ENCODE measurements around the gene KRTAP4-7. TPM values are rescaled to one million over a fixed set of nuclear protein-coding genes. Genes with fewer than 3 reads are reported as not detected.
"Not testable (repeated sequence)": the region's sequence is repeated elsewhere in the genome, so short reads cannot be mapped to it uniquely, and the experiment has no call there.

Gene KRTAP4-7
- total RNA-seq, 4 donors from 2014 or later: 0.54 to 73.1 (median 2.4) TPM; not detected in 1

DNA sequence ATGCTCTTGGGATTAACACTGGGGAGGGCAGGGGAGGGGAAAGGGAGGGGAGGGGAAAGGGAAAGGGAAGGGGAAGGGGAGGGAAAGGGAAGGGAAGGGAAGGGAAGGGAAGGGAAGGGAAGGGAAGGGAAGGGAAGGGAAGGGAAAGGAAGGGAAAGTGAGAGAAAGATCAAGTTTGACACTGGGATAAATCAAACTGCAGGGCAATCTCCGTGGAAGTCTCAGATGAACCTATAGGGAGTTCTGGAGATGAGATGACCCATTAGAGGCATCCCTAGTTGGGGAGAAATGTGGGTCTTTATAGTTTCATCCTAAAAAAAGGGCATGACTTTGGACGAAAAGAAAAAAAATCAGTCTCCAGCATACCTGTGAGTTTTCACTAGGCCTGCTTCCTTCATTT lies 37.8 kb downstream of the KRTAP4-7 start:
- DNase-seq (ENCODE audit: low spot score in 2 of 2): no peak
- WGBS, 2 donors: 85 to 93% methylated on average over 2 of the region's 2 CpGs
- H3K4me3 ChIP-seq (ENCODE audit: low read depth, poor library complexity, severe bottlenecking): no peak overlapping the region
- TF ChIP-seq POLR2A (IDR thresholded peaks at IDR 0.05): no peak
- TF ChIP-seq, protein P1, sequence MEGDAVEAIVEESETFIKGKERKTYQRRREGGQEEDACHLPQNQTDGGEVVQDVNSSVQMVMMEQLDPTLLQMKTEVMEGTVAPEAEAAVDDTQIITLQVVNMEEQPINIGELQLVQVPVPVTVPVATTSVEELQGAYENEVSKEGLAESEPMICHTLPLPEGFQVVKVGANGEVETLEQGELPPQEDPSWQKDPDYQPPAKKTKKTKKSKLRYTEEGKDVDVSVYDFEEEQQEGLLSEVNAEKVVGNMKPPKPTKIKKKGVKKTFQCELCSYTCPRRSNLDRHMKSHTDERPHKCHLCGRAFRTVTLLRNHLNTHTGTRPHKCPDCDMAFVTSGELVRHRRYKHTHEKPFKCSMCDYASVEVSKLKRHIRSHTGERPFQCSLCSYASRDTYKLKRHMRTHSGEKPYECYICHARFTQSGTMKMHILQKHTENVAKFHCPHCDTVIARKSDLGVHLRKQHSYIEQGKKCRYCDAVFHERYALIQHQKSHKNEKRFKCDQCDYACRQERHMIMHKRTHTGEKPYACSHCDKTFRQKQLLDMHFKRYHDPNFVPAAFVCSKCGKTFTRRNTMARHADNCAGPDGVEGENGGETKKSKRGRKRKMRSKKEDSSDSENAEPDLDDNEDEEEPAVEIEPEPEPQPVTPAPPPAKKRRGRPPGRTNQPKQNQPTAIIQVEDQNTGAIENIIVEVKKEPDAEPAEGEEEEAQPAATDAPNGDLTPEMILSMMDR (IDR thresholded peaks at IDR 0.05): no peak
- intact Hi-C loops (cut with DNase I; ENCODE audit: low total_unique reads): no loop called here

DNA sequence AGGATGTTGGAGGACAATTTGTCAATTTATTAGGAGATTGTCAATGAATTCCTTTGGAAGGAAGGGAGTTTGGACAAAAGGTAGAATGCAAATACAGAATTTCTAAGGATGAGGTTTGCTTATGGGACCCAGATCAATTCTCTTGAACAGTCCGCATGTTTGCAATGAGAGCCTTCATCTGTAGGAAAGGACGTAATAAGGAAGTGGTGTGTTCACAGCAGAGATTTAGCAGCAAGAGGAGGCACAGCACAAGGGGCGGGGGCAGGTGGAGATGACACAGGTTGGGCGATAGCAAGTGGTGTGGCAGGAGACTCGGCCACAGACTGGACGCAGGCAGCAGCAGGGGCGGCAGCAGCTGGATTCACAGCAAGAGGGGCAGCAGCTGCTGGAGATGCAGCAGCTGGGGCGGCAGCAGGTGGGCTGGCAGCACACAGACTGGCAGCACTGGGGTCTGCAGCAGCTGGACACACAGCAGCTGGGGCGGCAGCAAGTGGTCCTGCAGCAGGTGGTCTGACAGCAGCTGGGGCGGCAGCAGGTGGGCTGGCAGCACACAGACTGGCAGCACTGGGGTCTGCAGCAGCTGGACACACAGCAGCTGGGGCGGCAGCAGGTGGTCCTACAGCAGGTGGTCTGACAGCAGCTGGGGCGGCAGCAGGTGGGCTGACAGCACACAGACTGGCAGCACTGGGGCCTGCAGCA lies 39.5 kb downstream of the KRTAP4-7 start:
- intact Hi-C loops (cut with DNase I; ENCODE audit: low total_unique reads); DNase-seq (ENCODE audit: low spot score in 2 of 2); H3K4me3 ChIP-seq (ENCODE audit: low read depth, poor library complexity, severe bottlenecking): not testable (repeated sequence)
- 90 to 91% methylated on average over 8 to 12 of the region's 12 CpGs for WGBS, 2 donors

DNA sequence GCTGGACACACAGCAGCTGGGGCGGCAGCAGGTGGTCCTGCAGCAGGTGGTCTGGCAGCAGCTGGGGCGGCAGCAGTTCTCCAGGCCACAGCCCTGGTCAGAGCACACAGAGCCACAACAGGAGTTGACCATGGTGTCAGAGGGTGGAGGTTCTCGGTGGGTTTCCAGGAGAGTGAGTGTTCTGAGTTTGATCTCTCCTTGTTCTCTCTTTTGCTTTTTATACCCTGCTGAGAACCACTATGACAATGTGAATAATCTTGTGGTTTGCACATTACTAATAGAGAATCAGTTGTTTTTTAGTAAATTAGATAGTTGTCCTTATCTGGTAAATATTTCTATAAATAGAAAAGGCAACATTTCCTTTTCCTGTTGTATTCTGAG lies 40.0 kb downstream of the KRTAP4-7 start, which contains the start of gene KRTAP4-12:
KRTAP4-12 (minus strand) TSS at position 192 of the 381 bp plus-strand sequence; CDS start at position 132, 60 bp downstream.
- H3K4me3 ChIP-seq (ENCODE audit: low read depth, poor library complexity, severe bottlenecking); intact Hi-C loops (cut with DNase I; ENCODE audit: low total_unique reads); DNase-seq (ENCODE audit: low spot score in 2 of 2): not testable (repeated sequence)
- 76 to 91% methylated on average over 3 of the region's 3 CpGs for WGBS, 2 donors

DNA sequence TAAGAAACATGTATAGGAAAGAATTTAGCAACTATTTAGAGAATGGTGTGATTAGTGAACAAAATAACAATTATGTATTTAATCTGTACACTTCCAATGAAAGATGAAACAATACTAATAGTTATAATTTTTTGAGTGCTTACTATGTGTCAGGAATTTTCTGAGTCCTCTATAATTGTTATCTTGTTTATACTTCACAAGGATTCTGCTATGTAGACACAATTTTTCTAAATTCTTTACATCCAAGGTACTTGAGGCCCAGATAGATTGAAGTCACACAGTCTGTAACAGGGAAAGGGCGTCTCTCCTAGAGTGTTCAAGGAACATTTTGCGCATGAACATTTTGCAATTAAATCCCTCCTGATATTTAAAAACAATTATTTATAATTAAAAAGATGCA lies 41.1 kb downstream of the KRTAP4-7 start:
- TF ChIP-seq, protein P1 (IDR thresholded peaks at IDR 0.05): no peak
- no peak for TF ChIP-seq POLR2A (IDR thresholded peaks at IDR 0.05)
- 91 to 97% methylated on average over 2 of the region's 2 CpGs for WGBS, 2 donors
- no peak for DNase-seq (ENCODE audit: low spot score in 2 of 2)
- intact Hi-C loops (cut with DNase I; ENCODE audit: low total_unique reads): no loop called here
- H3K4me3 ChIP-seq (ENCODE audit: low read depth, poor library complexity, severe bottlenecking): no peak overlapping the region

DNA sequence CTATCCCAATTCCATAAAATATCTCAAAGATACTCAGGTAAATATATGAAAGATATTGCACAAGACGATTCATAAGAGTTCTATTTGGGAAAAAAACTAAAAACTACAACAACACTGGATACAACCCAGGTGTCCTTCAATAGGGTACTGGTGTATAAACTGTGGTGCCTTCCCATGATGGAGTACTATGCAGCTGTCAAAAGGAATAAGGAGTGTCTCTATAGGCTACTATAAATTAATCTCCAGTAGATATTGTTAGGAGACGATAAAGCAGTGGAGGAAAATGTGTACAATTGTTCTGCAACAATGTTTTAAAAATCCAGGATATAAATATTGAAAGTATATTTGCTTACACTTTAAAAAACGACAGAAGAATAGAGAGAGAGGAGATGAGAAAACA lies 42.5 kb downstream of the KRTAP4-7 start:
- no peak overlapping the region for H3K4me3 ChIP-seq (ENCODE audit: low read depth, poor library complexity, severe bottlenecking)
- no peak for TF ChIP-seq POLR2A (IDR thresholded peaks at IDR 0.05)
- 81 to 84% methylated on average over 3 of the region's 3 CpGs for WGBS, 2 donors
- no peak for DNase-seq (ENCODE audit: low spot score in 2 of 2)
- intact Hi-C loops (cut with DNase I; ENCODE audit: low total_unique reads): no loop called here

DNA sequence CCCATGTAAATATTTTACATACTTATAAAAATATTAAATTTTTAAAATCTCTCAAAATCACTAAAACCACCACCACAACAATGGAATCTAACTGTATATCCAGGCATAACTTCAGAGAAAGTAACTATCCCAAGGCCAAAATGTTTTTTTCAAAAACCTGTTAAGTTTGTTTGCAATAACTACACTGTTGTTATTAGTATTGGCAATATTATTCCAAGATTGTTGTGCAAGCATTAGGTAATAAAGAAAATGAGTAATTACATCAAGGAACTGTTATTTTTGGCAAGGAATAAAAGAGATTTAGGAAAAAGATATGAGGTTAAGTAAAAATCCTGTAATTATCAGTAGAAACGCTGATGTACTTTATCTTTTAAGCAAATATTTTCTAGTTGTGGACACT lies 43.4 kb downstream of the KRTAP4-7 start:
- intact Hi-C loops (cut with DNase I; ENCODE audit: low total_unique reads): no loop called here
- no peak overlapping the region for H3K4me3 ChIP-seq (ENCODE audit: low read depth, poor library complexity, severe bottlenecking)
- no peak for DNase-seq (ENCODE audit: low spot score in 2 of 2)
- no peak for TF ChIP-seq POLR2A (IDR thresholded peaks at IDR 0.05)
- TF ChIP-seq, protein P1 (IDR thresholded peaks at IDR 0.05): no peak
- 46 to 48% methylated on average over 1 of the region's 1 CpG for WGBS, 2 donors

DNA sequence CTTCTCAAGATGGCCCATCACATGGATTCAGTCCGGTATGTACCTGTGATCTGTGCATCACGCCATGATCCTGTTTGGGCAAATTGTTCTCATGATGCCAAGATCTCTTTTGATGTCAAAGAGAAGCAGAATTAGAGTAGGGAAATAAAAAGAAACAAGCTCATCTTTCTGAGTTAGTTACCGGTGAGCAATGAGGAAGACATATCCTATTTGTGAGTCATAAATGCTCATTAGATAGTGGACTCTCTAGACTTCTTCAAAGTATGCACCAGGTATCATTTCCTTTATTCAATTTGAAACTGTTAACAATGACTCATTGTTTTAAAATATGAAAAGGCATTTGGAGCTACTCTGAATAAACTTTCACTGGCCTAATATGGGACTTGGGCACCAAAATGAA lies 48.0 kb downstream of the KRTAP4-7 start:
- no peak for DNase-seq (ENCODE audit: low spot score in 2 of 2)
- intact Hi-C loops (cut with DNase I; ENCODE audit: low total_unique reads): no loop called here
- WGBS, 2 donors: 75 to 79% methylated on average over 3 of the region's 3 CpGs
- TF ChIP-seq, protein P1 (IDR thresholded peaks at IDR 0.05): no peak
- TF ChIP-seq POLR2A (IDR thresholded peaks at IDR 0.05): no peak
- no peak overlapping the region for H3K4me3 ChIP-seq (ENCODE audit: low read depth, poor library complexity, severe bottlenecking)

All from lower leg skin (tissue), 4 donors.